ENCODE measurements around the gene EXOSC5. TPM values are rescaled to one million over a fixed set of nuclear protein-coding genes. Genes with fewer than 3 reads are reported as not detected.

The EXOSC5 gene
- total and polyA plus RNA-seq, 10 of the 15 experiments (the other 5 are each of a cell fraction or from before 2014, with no cell fraction given) = 15.8 to 123 (median 52.7) TPM

DNA sequence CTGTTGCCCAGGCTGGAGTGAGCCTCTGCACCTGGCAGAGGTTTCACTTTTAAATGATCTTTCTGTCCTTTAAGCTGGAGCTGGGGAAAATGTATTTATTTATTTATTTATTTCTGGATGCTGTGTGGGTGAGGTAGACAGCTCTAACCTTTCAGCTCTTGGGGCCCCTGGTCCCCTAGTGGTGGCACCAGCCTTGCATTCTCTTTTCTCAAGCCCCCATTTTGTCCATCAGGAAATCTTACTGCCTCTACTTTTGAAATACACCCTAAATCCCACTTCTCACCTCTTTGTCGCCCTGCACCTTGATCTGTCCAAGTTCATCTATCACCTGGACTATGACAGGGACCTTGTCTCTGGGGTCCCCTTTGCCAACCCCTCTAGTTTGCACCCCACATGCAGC lies 31.1 kb downstream of the EXOSC5 start:
- ChIA-PET SMC1A (ENCODE audit: uncharacterized antibody, unreplicated experiment) (interaction anchor here (1.1 to 4.7 kb wide), 3 partner anchors 12 to 18 kb away, joined by 3 to 24 read pairs (median 12); partner anchors contain the start of gene TMEM91), RAD21 (ENCODE audit: unreplicated experiment) (interaction anchor here (0.7 to 4.3 kb wide), 5 partner anchors 14 to 534 kb away, joined by 3 to 41 read pairs (median 15); partner anchors contain the start of genes HNRNPUL1 and TGFB1), CTCF (interaction anchor here (0.6 to 9.3 kb wide), 10 partner anchors 12 to 762 kb away, joined by 3 to 91 read pairs (median 4); partner anchors contain the start of gene TGFB1), POLR2A (interaction anchor here (0.6 to 3.3 kb wide), 6 partner anchors 10 to 189 kb away, joined by 4 to 46 read pairs (median 6); partner anchors contain the start of gene TGFB1)
- intact Hi-C loops (cut with micrococcal nuclease; ENCODE audit: unreplicated experiment) = no loop called here
- Histone ChIP-seq H3K9ac (ENCODE audit: control insufficient read depth, insufficient read depth, low read length) (no peak overlapping the region), H3K27me3 (replicated peaks in 1 of 2; ENCODE audit: control insufficient read depth in 2 of 2, insufficient read depth in 2 of 2, low read length in 1 of 2) (no peaks in the 10 kb centered on the region), H2AFZ (ENCODE audit: control insufficient read depth, low read depth, low read length) (no peak overlapping the region), H3K9me3 (replicated peaks; ENCODE audit: control insufficient read depth, insufficient read depth, low read length) (no peaks in the 10 kb centered on the region), H4K20me1 (ENCODE audit: control insufficient read depth, insufficient read depth) (no peaks in the 10 kb centered on the region), H3K36me3 (ENCODE audit: control insufficient read depth in 2 of 2, insufficient read depth in 2 of 2, low read length in 1 of 2) (no peaks in the 10 kb centered on the region), H3K27ac (ENCODE audit: control insufficient read depth, insufficient read depth) (no peak overlapping the region), H3K4me1 (ENCODE audit: control insufficient read depth, insufficient read depth, low read length) (peaks cover 28% of the 10 kb centered on the region), H3K79me2 (ENCODE audit: control insufficient read depth, insufficient read depth, low read length) (peaks cover 27% of the 10 kb centered on the region), H3K4me2 (ENCODE audit: control insufficient read depth, insufficient read depth) (peak overlapping the region; percentile 49; the same call in 1 of the 2 replicates), H3K4me3 (no peak overlapping the region)
- no peak for FAIRE-seq
- DNase-seq (ENCODE audit: low read depth, low spot score) = no peak
- TF ChIP-seq EGR1 (IDR thresholded peaks at IDR 0.05; ENCODE audit: borderline replicate concordance in 1 of 2, low read depth in 2 of 2, low read length in 2 of 2) (no peak), MTA3 (IDR thresholded peaks at IDR 0.05; ENCODE audit: borderline replicate concordance, low read length) (no peak), HDGF (IDR thresholded peaks at IDR 0.05) (0 out of 2 replicates have a peak, but pooled peaks have one; percentile 19), YY1 (IDR thresholded peaks at IDR 0.05; ENCODE audit: low read depth, low read length) (peak; percentile 88), RAD21 (IDR thresholded peaks at IDR 0.05; ENCODE audit: insufficient read depth, low read depth, low read length) (peak; percentile 28; the same call in 1 of the 2 replicates), ESRRA (IDR thresholded peaks at IDR 0.05; ENCODE audit: low read length) (no peak), SP1 (IDR thresholded peaks at IDR 0.05; ENCODE audit: low read depth, low read length) (no peak)
- TF ChIP-seq, protein P1, sequence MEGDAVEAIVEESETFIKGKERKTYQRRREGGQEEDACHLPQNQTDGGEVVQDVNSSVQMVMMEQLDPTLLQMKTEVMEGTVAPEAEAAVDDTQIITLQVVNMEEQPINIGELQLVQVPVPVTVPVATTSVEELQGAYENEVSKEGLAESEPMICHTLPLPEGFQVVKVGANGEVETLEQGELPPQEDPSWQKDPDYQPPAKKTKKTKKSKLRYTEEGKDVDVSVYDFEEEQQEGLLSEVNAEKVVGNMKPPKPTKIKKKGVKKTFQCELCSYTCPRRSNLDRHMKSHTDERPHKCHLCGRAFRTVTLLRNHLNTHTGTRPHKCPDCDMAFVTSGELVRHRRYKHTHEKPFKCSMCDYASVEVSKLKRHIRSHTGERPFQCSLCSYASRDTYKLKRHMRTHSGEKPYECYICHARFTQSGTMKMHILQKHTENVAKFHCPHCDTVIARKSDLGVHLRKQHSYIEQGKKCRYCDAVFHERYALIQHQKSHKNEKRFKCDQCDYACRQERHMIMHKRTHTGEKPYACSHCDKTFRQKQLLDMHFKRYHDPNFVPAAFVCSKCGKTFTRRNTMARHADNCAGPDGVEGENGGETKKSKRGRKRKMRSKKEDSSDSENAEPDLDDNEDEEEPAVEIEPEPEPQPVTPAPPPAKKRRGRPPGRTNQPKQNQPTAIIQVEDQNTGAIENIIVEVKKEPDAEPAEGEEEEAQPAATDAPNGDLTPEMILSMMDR (IDR thresholded peaks at IDR 0.05 in 2 of 3, conservative IDR thresholded peaks at IDR 0.05 in 1 of 3; ENCODE audit: control insufficient read depth in 2 of 3, extremely low read depth in 1 of 3, insufficient read depth in 1 of 3, low read depth in 3 of 3, low read length in 3 of 3) = peak; percentile 10 to 54 (median 48); a peak in 4 of 6 replicates
- TF ChIP-seq, protein P2, sequence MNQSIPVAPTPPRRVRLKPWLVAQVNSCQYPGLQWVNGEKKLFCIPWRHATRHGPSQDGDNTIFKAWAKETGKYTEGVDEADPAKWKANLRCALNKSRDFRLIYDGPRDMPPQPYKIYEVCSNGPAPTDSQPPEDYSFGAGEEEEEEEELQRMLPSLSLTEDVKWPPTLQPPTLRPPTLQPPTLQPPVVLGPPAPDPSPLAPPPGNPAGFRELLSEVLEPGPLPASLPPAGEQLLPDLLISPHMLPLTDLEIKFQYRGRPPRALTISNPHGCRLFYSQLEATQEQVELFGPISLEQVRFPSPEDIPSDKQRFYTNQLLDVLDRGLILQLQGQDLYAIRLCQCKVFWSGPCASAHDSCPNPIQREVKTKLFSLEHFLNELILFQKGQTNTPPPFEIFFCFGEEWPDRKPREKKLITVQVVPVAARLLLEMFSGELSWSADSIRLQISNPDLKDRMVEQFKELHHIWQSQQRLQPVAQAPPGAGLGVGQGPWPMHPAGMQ (IDR thresholded peaks at IDR 0.05; ENCODE audit: borderline replicate concordance) = no peak
- in situ Hi-C loops (cut with MboI) = no loop called here
- 95% methylated on average over 1 of the region's 1 CpG for WGBS (ENCODE audit: insufficient coverage, insufficient replicate concordance, low lambda C conversion rate, missing lambda C conversion rate)
- TSS peak; percentile 46 for BruUV-seq (replicated peaks)
- no peak for ATAC-seq

All from GM12878 (cell line).